Transverse colon (tissue), 4 donors: ENCODE results near the gene NKG7. TPM values are rescaled to one million over a fixed set of nuclear protein-coding genes. Genes with fewer than 3 reads are reported as not detected.

ENCODE experiments used
- DNase-seq: peaks from one replicate; pipeline ENCODE4 v3.0.0-alpha.2; 2019
- H3K27ac ChIP-seq, 4 donors: fragments of 200-600 bp; sonication (generic); 2 replicates each; pipeline ENCODE4 v1.5.1; 2016 to 2018; ENCODE audit warnings: inconsistent platforms in 4 of 4
- H3K27me3 ChIP-seq: fragments of 200-600 bp; sonication (generic); 2 replicates; pipeline ENCODE4 v1.5.1; 2017; ENCODE audit warnings: inconsistent platforms
- H3K36me3 ChIP-seq, 4 donors: fragments of 200-600 bp; sonication (generic); 2 replicates each; pipeline ENCODE4 v1.5.1; 2017 to 2019; ENCODE audit warnings: inconsistent platforms in 4 of 4
- H3K4me1 ChIP-seq, 4 donors: fragments of 200-600 bp; sonication (generic); 2 replicates each; pipeline ENCODE4 v1.5.1; 2017 to 2020; ENCODE audit warnings: inconsistent platforms in 4 of 4
- H3K4me3 ChIP-seq, 4 donors: fragments of 200-600 bp; sonication (generic); 1 replicate in 1 of 4; 2 replicates in 3 of 4; pipeline versions ENCODE4 v1.5.1 to v1.6.1; 2017 to 2019; ENCODE audit warnings: inconsistent platforms in 4 of 4
- H3K9me3 ChIP-seq, 2 donors: fragments of 200-600 bp; sonication (generic); 2 replicates each; pipeline ENCODE4 v1.5.1; 2017 to 2019; ENCODE audit warnings: inconsistent platforms in 2 of 2
- CTCF ChIP-seq, 5 experiments: fragments of 200-600 bp in 3 of 5; fragments of 450-650 bp in 2 of 5; sonication (generic) in 3 of 5; IDR thresholded peaks; 1 replicate in 2 of 5; 2 replicates in 3 of 5; pipeline ENCODE4 v1.5.1; 2016 to 2017; ENCODE audit warnings: antibody characterized with exemption in 5 of 5, inconsistent platforms in 3 of 5, mild to moderate bottlenecking in 2 of 5, moderate library complexity in 1 of 5
- EP300 ChIP-seq: sonication (generic); formaldehyde crosslinking; IDR thresholded peaks from one replicate; pipeline ENCODE4 v1.6.1; 2017; ENCODE audit warnings: antibody characterized with exemption, low read depth
- POLR2A ChIP-seq: fragments of 450-650 bp; IDR thresholded peaks from one replicate; pipeline ENCODE4 v1.6.1; 2016; ENCODE audit warnings: antibody characterized with exemption, mild to moderate bottlenecking, moderate library complexity
- POLR2AphosphoS5 ChIP-seq, 3 donors: sonication (generic); formaldehyde crosslinking; IDR thresholded peaks; one replicate each; pipeline ENCODE4 v1.6.1; 2016; ENCODE audit warnings: antibody characterized with exemption in 3 of 3
- WGBS, 2 donors: methylation state at CpG; one replicate each; pipeline ENCODE4 v1.1.5; 2018; ENCODE audit warnings: low coverage in 1 of 2; 5-methylcytosine and 5-hydroxymethylcytosine counted together
- in situ Hi-C, 4 donors: fragments of 200-750 bp; cut with MboI; loops; one replicate each; pipeline versions ENCODE4 v1.15.0 to v1.15.1; 2017; ENCODE audit warnings: low sequenced_read_pairs in 3 of 4, low pct_ligation_motif_present in 1 of 4, low pct_unique_long_range_greater_than_20kb in 1 of 4
- intact Hi-C: fragments of 100-400 bp; cut with DNase I; formaldehyde crosslinking; loops from one replicate; pipeline ENCODE4 v1.15.1; 2023; ENCODE audit warnings: low total_unique reads
- total RNA-seq, 4 donors: library from RNA; depleted of rRNA; stranded (reverse); fragments of >200 nt; gene quantifications; one replicate each; pipeline ENCODE4 v1.1.0, GENCODE V29; 2016

NKG7 gene
- total RNA-seq, 4 donors from 2014 or later, result 1.6 to 3.0 TPM; not detected in 2

GRCh38 chr19:51326216-51327065, 46.0 kb downstream of the NKG7 start:
- Histone ChIP-seq H3K4me1 (peaks cover 0 to 13% (median 6%) of the 10 kb centered on the region in 4 donors), H3K36me3 (no peaks in the 10 kb centered on the region), H3K4me3 (no peak overlapping the region), H3K27me3 (peaks cover 40% of the 10 kb centered on the region), H3K27ac (no peak overlapping the region), H3K9me3 (no peaks in the 10 kb centered on the region)
- in situ Hi-C loops, result loop anchor here in 1 of 4 donors (25.0 kb wide), 1 partner anchor 111 kb away; no protein-coding TSS in a partner anchor
- intact Hi-C loops, result no loop called here
- no peak for DNase-seq
- TF ChIP-seq EP300 (no peak), POLR2AphosphoS5 (IDR thresholded peaks at IDR 0.05) (no peak), CTCF (IDR thresholded peaks at IDR 0.05) (no peak), POLR2A (no peak)
- 36% methylated on average over 13 of the region's 36 CpGs; no CpG with 5 or more reads in 1 of the 2 donors for WGBS, 2 donors

- H3K4me3 ChIP-seq, result no peak overlapping the region
- no peaks in the 10 kb centered on the region for H3K36me3 ChIP-seq
- peaks cover 0 to 13% (median 6%) of the 10 kb centered on the region in 4 donors for H3K4me1 ChIP-seq
- H3K27ac ChIP-seq, result no peak overlapping the region
- no peaks in the 10 kb centered on the region for H3K9me3 ChIP-seq
- intact Hi-C loops (no loop called here), in situ Hi-C loops (loop anchor here in 1 of 4 donors (25.0 kb wide), 1 partner anchor 112 kb away; no protein-coding TSS in a partner anchor)
- whole genome bisulfite sequencing, 2 donors, result 44 to 66% methylated on average over 2 to 26 of the region's 26 CpGs
- DNase-seq, result no peak
- TF ChIP-seq POLR2AphosphoS5 (IDR thresholded peaks at IDR 0.05) (no peak), POLR2A (no peak), EP300 (no peak), CTCF (IDR thresholded peaks at IDR 0.05) (no peak)
- H3K27me3 ChIP-seq, result peaks cover 40% of the 10 kb centered on the region
Measured at GRCh38 chr19:51325161-51325976, 47.1 kb downstream of the NKG7 start.

- in situ Hi-C loops, result no loop called here
- TF ChIP-seq POLR2A, result no peak
- TF ChIP-seq EP300, result no peak
- no peak for TF ChIP-seq CTCF (IDR thresholded peaks at IDR 0.05)
- TF ChIP-seq POLR2AphosphoS5 (IDR thresholded peaks at IDR 0.05), result no peak
Measured at GRCh38 chr19:51324167-51324481, 48.3 kb downstream of the NKG7 start.

GRCh38 chr19:51323481-51324166, 48.8 kb downstream of the NKG7 start:
- Histone ChIP-seq H3K36me3 (no peaks in the 10 kb centered on the region), H3K4me1 (peaks cover 0 to 13% (median 6%) of the 10 kb centered on the region in 4 donors), H3K27me3 (peaks cover 31% of the 10 kb centered on the region), H3K4me3 (no peak overlapping the region), H3K9me3 (no peaks in the 10 kb centered on the region), H3K27ac (no peak overlapping the region)
- 81% methylated on average over 27 of the region's 29 CpGs; no CpG with 5 or more reads in 1 of the 2 donors for WGBS, 2 donors
- DNase-seq, result no peak
- TF ChIP-seq CTCF (IDR thresholded peaks at IDR 0.05) (no peak), POLR2AphosphoS5 (IDR thresholded peaks at IDR 0.05) (no peak), POLR2A (no peak), EP300 (no peak)
- intact Hi-C loops, result no loop called here
- in situ Hi-C loops, result no loop called here

More at GRCh38 chr19:51324167-51324481, 48.3 kb downstream of the NKG7 start:
- no peak for DNase-seq
- intact Hi-C loops, result no loop called here
- Histone ChIP-seq H3K9me3 (no peaks in the 10 kb centered on the region), H3K36me3 (no peaks in the 10 kb centered on the region), H3K27me3 (peaks cover 36% of the 10 kb centered on the region), H3K4me1 (peaks cover 0 to 13% (median 6%) of the 10 kb centered on the region in 4 donors), H3K4me3 (no peak overlapping the region), H3K27ac (no peak overlapping the region)
- 63 to 76% methylated on average over 2 to 6 of the region's 6 CpGs for WGBS, 2 donors
